ENCODE measurements around the gene CRB1. TPM values are rescaled to one million over a fixed set of nuclear protein-coding genes. Genes with fewer than 3 reads are reported as not detected.

The CRB1 gene
- polyA plus RNA-seq, 1 donor from 2014 or later, result 2.3 TPM

GRCh38 chr1:197224160-197224559 lies 43.9 kb upstream of the CRB1 start:
- Histone ChIP-seq H3K9me3 (ENCODE audit: low read length) (no peaks in the 10 kb centered on the region), H3K9ac (ENCODE audit: low read length) (no peak overlapping the region), H3K27ac (ENCODE audit: low read length) (no peak overlapping the region), H2AFZ (ENCODE audit: low read depth, low read length) (no peak overlapping the region), H4K20me1 (ENCODE audit: insufficient read depth) (no peaks in the 10 kb centered on the region), H3K79me2 (replicated peaks; ENCODE audit: insufficient read depth, low read length) (no peaks in the 10 kb centered on the region), H3K4me2 (ENCODE audit: low read length) (no peak overlapping the region), H3K36me3 (ENCODE audit: insufficient read depth, low read length) (no peaks in the 10 kb centered on the region), H3K4me3 (ENCODE audit: low read length) (no peak overlapping the region), H3K27me3 (ENCODE audit: insufficient read depth, low read depth, low read length) (no peaks in the 10 kb centered on the region), H3K9me2 (ENCODE audit: insufficient read depth, low read length) (no peaks in the 10 kb centered on the region), H3F3A (ENCODE audit: insufficient read depth, low read length, poor library complexity, severe bottlenecking) (no peaks in the 10 kb centered on the region)
- TF ChIP-seq MXI1 (conservative IDR thresholded peaks at IDR 0.05; ENCODE audit: poor library complexity, severe bottlenecking) (no peak), EP300 (conservative IDR thresholded peaks at IDR 0.05; ENCODE audit: poor library complexity, severe bottlenecking) (no peak), EZH2 (IDR thresholded peaks at IDR 0.05; ENCODE audit: borderline replicate concordance, insufficient read depth, low read length, poor library complexity, severe bottlenecking) (no peak), SMC3 (conservative IDR thresholded peaks at IDR 0.05; ENCODE audit: poor library complexity) (peak; percentile 34), POLR2AphosphoS5 (IDR thresholded peaks at IDR 0.05) (no peak), TAF1 (IDR thresholded peaks at IDR 0.05; ENCODE audit: low read depth) (no peak), RAD21 (conservative IDR thresholded peaks at IDR 0.05) (peak; percentile 39)
- TF ChIP-seq, protein P1, sequence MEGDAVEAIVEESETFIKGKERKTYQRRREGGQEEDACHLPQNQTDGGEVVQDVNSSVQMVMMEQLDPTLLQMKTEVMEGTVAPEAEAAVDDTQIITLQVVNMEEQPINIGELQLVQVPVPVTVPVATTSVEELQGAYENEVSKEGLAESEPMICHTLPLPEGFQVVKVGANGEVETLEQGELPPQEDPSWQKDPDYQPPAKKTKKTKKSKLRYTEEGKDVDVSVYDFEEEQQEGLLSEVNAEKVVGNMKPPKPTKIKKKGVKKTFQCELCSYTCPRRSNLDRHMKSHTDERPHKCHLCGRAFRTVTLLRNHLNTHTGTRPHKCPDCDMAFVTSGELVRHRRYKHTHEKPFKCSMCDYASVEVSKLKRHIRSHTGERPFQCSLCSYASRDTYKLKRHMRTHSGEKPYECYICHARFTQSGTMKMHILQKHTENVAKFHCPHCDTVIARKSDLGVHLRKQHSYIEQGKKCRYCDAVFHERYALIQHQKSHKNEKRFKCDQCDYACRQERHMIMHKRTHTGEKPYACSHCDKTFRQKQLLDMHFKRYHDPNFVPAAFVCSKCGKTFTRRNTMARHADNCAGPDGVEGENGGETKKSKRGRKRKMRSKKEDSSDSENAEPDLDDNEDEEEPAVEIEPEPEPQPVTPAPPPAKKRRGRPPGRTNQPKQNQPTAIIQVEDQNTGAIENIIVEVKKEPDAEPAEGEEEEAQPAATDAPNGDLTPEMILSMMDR (IDR thresholded peaks at IDR 0.05; ENCODE audit: poor library complexity, severe bottlenecking), result peak; percentile 34
- TF ChIP-seq, protein P2, sequence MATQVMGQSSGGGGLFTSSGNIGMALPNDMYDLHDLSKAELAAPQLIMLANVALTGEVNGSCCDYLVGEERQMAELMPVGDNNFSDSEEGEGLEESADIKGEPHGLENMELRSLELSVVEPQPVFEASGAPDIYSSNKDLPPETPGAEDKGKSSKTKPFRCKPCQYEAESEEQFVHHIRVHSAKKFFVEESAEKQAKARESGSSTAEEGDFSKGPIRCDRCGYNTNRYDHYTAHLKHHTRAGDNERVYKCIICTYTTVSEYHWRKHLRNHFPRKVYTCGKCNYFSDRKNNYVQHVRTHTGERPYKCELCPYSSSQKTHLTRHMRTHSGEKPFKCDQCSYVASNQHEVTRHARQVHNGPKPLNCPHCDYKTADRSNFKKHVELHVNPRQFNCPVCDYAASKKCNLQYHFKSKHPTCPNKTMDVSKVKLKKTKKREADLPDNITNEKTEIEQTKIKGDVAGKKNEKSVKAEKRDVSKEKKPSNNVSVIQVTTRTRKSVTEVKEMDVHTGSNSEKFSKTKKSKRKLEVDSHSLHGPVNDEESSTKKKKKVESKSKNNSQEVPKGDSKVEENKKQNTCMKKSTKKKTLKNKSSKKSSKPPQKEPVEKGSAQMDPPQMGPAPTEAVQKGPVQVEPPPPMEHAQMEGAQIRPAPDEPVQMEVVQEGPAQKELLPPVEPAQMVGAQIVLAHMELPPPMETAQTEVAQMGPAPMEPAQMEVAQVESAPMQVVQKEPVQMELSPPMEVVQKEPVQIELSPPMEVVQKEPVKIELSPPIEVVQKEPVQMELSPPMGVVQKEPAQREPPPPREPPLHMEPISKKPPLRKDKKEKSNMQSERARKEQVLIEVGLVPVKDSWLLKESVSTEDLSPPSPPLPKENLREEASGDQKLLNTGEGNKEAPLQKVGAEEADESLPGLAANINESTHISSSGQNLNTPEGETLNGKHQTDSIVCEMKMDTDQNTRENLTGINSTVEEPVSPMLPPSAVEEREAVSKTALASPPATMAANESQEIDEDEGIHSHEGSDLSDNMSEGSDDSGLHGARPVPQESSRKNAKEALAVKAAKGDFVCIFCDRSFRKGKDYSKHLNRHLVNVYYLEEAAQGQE (IDR thresholded peaks at IDR 0.05; ENCODE audit: borderline replicate concordance), result no peak

- Histone ChIP-seq H3K36me3 (ENCODE audit: insufficient read depth, low read length) (no peaks in the 10 kb centered on the region), H3K4me3 (ENCODE audit: low read length) (no peak overlapping the region), H3K79me2 (replicated peaks; ENCODE audit: insufficient read depth, low read length) (no peaks in the 10 kb centered on the region), H3F3A (ENCODE audit: insufficient read depth, low read length, poor library complexity, severe bottlenecking) (no peaks in the 10 kb centered on the region), H3K9me2 (ENCODE audit: insufficient read depth, low read length) (no peaks in the 10 kb centered on the region), H3K27ac (ENCODE audit: low read length) (no peak overlapping the region), H3K4me2 (ENCODE audit: low read length) (no peak overlapping the region), H3K9ac (ENCODE audit: low read length) (no peak overlapping the region), H3K27me3 (ENCODE audit: insufficient read depth, low read depth, low read length) (no peaks in the 10 kb centered on the region), H3K9me3 (ENCODE audit: low read length) (no peaks in the 10 kb centered on the region), H4K20me1 (ENCODE audit: insufficient read depth) (no peaks in the 10 kb centered on the region), H2AFZ (ENCODE audit: low read depth, low read length) (no peak overlapping the region)
- no peak for TF ChIP-seq POLR2AphosphoS5 (IDR thresholded peaks at IDR 0.05)
- TF ChIP-seq, protein P2 (IDR thresholded peaks at IDR 0.05; ENCODE audit: borderline replicate concordance), result no peak
- no peak for TF ChIP-seq TAF1 (IDR thresholded peaks at IDR 0.05; ENCODE audit: low read depth)
- TF ChIP-seq EZH2 (IDR thresholded peaks at IDR 0.05; ENCODE audit: borderline replicate concordance, insufficient read depth, low read length, poor library complexity, severe bottlenecking), result no peak
- TF ChIP-seq EP300 (conservative IDR thresholded peaks at IDR 0.05; ENCODE audit: poor library complexity, severe bottlenecking), result no peak
- TF ChIP-seq, protein P1 (IDR thresholded peaks at IDR 0.05; ENCODE audit: poor library complexity, severe bottlenecking), result no peak
- no peak for TF ChIP-seq SMC3 (conservative IDR thresholded peaks at IDR 0.05; ENCODE audit: poor library complexity)
- TF ChIP-seq RAD21 (conservative IDR thresholded peaks at IDR 0.05), result no peak
- no peak for TF ChIP-seq MXI1 (conservative IDR thresholded peaks at IDR 0.05; ENCODE audit: poor library complexity, severe bottlenecking)
These were observed 42.4 kb upstream of the CRB1 start for GRCh38 chr1:197225611-197226010.

All from neural cell (in vitro differentiated cells).